Naive thymus-derived CD4-positive, alpha-beta T cell (primary cell): ENCODE results near the gene SMARCAL1. TPM values are rescaled to one million over a fixed set of nuclear protein-coding genes. Genes with fewer than 3 reads are reported as not detected.

ENCODE experiments used
- ATAC-seq: fragments of 150-1000 bp; cut with Tn5 transposase; 2 replicates; pipeline ENCODE4 v1.10.0; 2021; ENCODE audit warnings: mild to moderate bottlenecking, moderate library complexity
- CTCF ChIA-PET: fragments of 350-600 bp; sonication (Branson Sonifier 250); formaldehyde crosslinking; loops from one replicate; lab custom pipeline; 2021; ENCODE audit warnings: antibody characterized with exemption; lab: Charles Lee
- POLR2A ChIA-PET: fragments of 350-600 bp; sonication (Branson Sonifier 250); formaldehyde crosslinking; loops from one replicate; lab custom pipeline; 2021; ENCODE audit warnings: antibody characterized with exemption, inconsistent platforms; lab: Charles Lee
- DNase-seq, 9 donors: peaks; one replicate each; pipeline versions ENCODE4 v3.0.0 to v3.0.0-alpha.2; 2020 to 2022; ENCODE audit warnings: mixed read lengths in 1 of 9
- H3K27ac ChIP-seq: one replicate; pipeline ENCODE4 v1.7.0; 2013; ENCODE audit warnings: mild to moderate bottlenecking, low read depth, low read length, moderate library complexity
- H3K27me3 ChIP-seq, 2 donors: one replicate each; pipeline ENCODE4 v1.7.0; 2013; ENCODE audit warnings: low read length in 2 of 2, mild to moderate bottlenecking in 2 of 2, moderate library complexity in 2 of 2; ENCODE audit not compliant: control insufficient read depth in 2 of 2, insufficient read depth in 2 of 2
- H3K36me3 ChIP-seq, 3 experiments: 1 replicate in 2 of 3; 2 replicates in 1 of 3; pipeline ENCODE4 v1.7.0; 2013; ENCODE audit warnings: low read length in 3 of 3, mild to moderate bottlenecking in 3 of 3, moderate library complexity in 1 of 3; ENCODE audit not compliant: insufficient read depth in 3 of 3, control insufficient read depth in 2 of 3
- H3K4me1 ChIP-seq, 2 donors: one replicate each; pipeline ENCODE4 v1.7.0; 2013; ENCODE audit warnings: low read length in 2 of 2, mild to moderate bottlenecking in 2 of 2, moderate library complexity in 1 of 2; ENCODE audit not compliant: control insufficient read depth in 2 of 2, insufficient read depth in 2 of 2
- H3K4me3 ChIP-seq: 2 replicates; pipeline ENCODE4 v1.7.0; 2013; ENCODE audit warnings: mild to moderate bottlenecking, low read length
- H3K9me3 ChIP-seq, 3 experiments: 1 replicate in 2 of 3; 2 replicates in 1 of 3; pipeline ENCODE4 v1.7.0; 2013; ENCODE audit warnings: low read length in 3 of 3; ENCODE audit not compliant: control insufficient read depth in 2 of 3
- H3K27ac Mint-ChIP-seq, 9 donors: one replicate each; pipeline ENCODE4 v1.8.0; 2020 to 2022; ENCODE audit warnings: mixed read lengths in 9 of 9, mild to moderate bottlenecking in 8 of 9, moderate library complexity in 5 of 9, inconsistent platforms in 2 of 9
- H3K27me3 Mint-ChIP-seq, 5 donors: one replicate each; pipeline ENCODE4 v1.8.0; 2021 to 2022; ENCODE audit warnings: mixed read lengths in 5 of 5, mild to moderate bottlenecking in 1 of 5
- H3K36me3 Mint-ChIP-seq, 5 donors: one replicate each; pipeline ENCODE4 v1.8.0; 2020 to 2022; ENCODE audit warnings: mixed read lengths in 5 of 5, mild to moderate bottlenecking in 3 of 5, inconsistent platforms in 1 of 5
- H3K4me1 Mint-ChIP-seq, 7 donors: one replicate each; pipeline ENCODE4 v1.8.0; 2020 to 2022; ENCODE audit warnings: mixed read lengths in 7 of 7, mild to moderate bottlenecking in 3 of 7, inconsistent platforms in 1 of 7
- H3K4me3 Mint-ChIP-seq, 10 donors: one replicate each; pipeline ENCODE4 v1.8.0; 2020 to 2022; ENCODE audit warnings: mild to moderate bottlenecking in 10 of 10, mixed read lengths in 10 of 10, moderate library complexity in 6 of 10, inconsistent platforms in 2 of 10
- H3K9me3 Mint-ChIP-seq, 11 donors: one replicate each; pipeline ENCODE4 v1.8.0; 2020 to 2022; ENCODE audit warnings: mixed read lengths in 11 of 11, mild to moderate bottlenecking in 4 of 11, inconsistent platforms in 1 of 11, moderate library complexity in 1 of 11
- intact Hi-C, 2 donors: fragments of 100-400 bp; cut with micrococcal nuclease; formaldehyde crosslinking; loops; one replicate each; pipeline ENCODE4 v1.15.1; 2023
- polyA plus RNA-seq, 2 donors: library from polyadenylated mRNA; unstranded; fragments of 300-500 nt; fragmentation: Illumina TruSeq; gene quantifications; one replicate each; pipeline ENCODE4 v1.2.3, GENCODE V29; 2021
- total RNA-seq, 6 experiments: library from RNA in 5 of 6; stranded (reverse) in 5 of 6; gene quantifications; 1 replicate in 5 of 6; 2 replicates in 1 of 6; pipeline ENCODE4 v1.2.3 and lab custom pipeline; 2021 to 2026

The SMARCAL1 gene
- total and polyA plus RNA-seq, 7 experiments from 2014 or later = 16.2 to 31.2 (median 24.6) TPM

- H3K27ac ChIP-seq = no peak overlapping the region
- Mint-ChIP-seq H3K27me3 (no peaks in the 10 kb centered on the region), H3K9me3 (no peaks in the 10 kb centered on the region), H3K36me3 (peaks cover 3 to 28% (median 20%) of the 10 kb centered on the region in 5 donors), H3K4me1 (peaks cover 0 to 5% (median 0%) of the 10 kb centered on the region in 7 donors), H3K27ac (no peak overlapping the region), H3K4me3 (no peak overlapping the region)
- H3K27me3 ChIP-seq = no peaks in the 10 kb centered on the region
- POLR2A ChIA-PET = interaction anchor here (1.1 kb wide), 1 partner anchor 13 kb away, joined by 3 read pairs; the partner anchor contains the start of gene RPL37A
- peaks cover 0 to 15% (median 0%) of the 10 kb centered on the region in 3 experiments for H3K36me3 ChIP-seq
- ATAC-seq (peak; percentile 28), DNase-seq (no peak)
- H3K4me3 ChIP-seq = no peak overlapping the region
- intact Hi-C loops = no loop called here
- no peaks in the 10 kb centered on the region for H3K4me1 ChIP-seq
- H3K9me3 ChIP-seq = no peaks in the 10 kb centered on the region
- CTCF ChIA-PET = interaction anchor here (0.6 kb wide), 1 partner anchor 79 kb away, joined by 4 read pairs; no protein-coding TSS in a partner anchor
These were observed 73.0 kb downstream of the SMARCAL1 start for GRCh38 chr2:216485237-216485636.

GRCh38 chr2:216485745-216486144 is 73.5 kb downstream of the SMARCAL1 start:
- ATAC-seq (peak; percentile 65), DNase-seq (no peak)
- Mint-ChIP-seq H3K27ac (peak overlapping the region in 1 of 9 donors; percentile 80), H3K4me1 (peaks cover 0 to 6% (median 0%) of the 10 kb centered on the region in 7 donors), H3K4me3 (no peak overlapping the region), H3K36me3 (peaks cover 3 to 23% (median 15%) of the 10 kb centered on the region in 5 donors), H3K9me3 (no peaks in the 10 kb centered on the region), H3K27me3 (no peaks in the 10 kb centered on the region)
- POLR2A ChIA-PET = interaction anchor here (1.1 kb wide), 1 partner anchor 13 kb away, joined by 3 read pairs; the partner anchor contains the start of gene RPL37A
- Histone ChIP-seq H3K27me3 (no peaks in the 10 kb centered on the region), H3K36me3 (peaks cover 0 to 10% (median 0%) of the 10 kb centered on the region in 3 experiments), H3K27ac (no peak overlapping the region), H3K9me3 (no peaks in the 10 kb centered on the region), H3K4me3 (no peak overlapping the region), H3K4me1 (no peaks in the 10 kb centered on the region)
- intact Hi-C loops = no loop called here
- CTCF ChIA-PET = no interaction called here

DNA sequence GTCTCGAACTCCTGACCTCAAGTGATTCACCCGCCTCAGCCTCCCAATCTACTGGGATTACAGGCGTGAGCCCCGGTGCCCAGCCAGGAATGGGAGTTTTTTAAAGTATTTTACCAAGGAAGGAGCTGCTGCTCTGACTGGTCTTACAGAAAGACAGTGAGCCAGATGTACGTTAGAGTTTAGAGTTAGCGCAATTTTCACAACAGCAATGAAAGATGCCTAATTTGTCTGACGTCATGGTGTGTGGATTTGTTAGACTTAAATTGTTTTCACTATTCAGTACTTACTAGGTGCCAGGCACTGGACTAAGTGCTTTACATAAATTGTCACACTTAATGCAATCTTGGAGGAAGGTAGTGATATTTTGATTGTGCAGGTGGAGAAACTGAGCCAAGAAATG is 74.0 kb downstream of the SMARCAL1 start:
- DNase-seq = no peak
- Mint-ChIP-seq H3K36me3 (peaks cover 3 to 20% (median 12%) of the 10 kb centered on the region in 5 donors), H3K27me3 (no peaks in the 10 kb centered on the region), H3K27ac (no peak overlapping the region), H3K4me3 (no peak overlapping the region), H3K9me3 (no peaks in the 10 kb centered on the region), H3K4me1 (peaks cover 0 to 6% (median 0%) of the 10 kb centered on the region in 7 donors)
- CTCF ChIA-PET = no interaction called here
- H3K27me3 ChIP-seq = no peaks in the 10 kb centered on the region
- H3K36me3 ChIP-seq = peaks cover 0 to 8% (median 0%) of the 10 kb centered on the region in 3 experiments
- intact Hi-C loops = no loop called here
- H3K4me1 ChIP-seq = no peaks in the 10 kb centered on the region
- POLR2A ChIA-PET = no interaction called here
- ATAC-seq = no peak
- no peak overlapping the region for H3K4me3 ChIP-seq
- no peaks in the 10 kb centered on the region for H3K9me3 ChIP-seq
- no peak overlapping the region for H3K27ac ChIP-seq

GRCh38 chr2:216486708-216487107 is 74.4 kb downstream of the SMARCAL1 start:
- H3K9me3 Mint-ChIP-seq = no peaks in the 10 kb centered on the region
- intact Hi-C loops = no loop called here
- H3K4me3 Mint-ChIP-seq = no peak overlapping the region
- no peaks in the 10 kb centered on the region for H3K27me3 Mint-ChIP-seq
- H3K4me3 ChIP-seq = no peak overlapping the region
- H3K36me3 Mint-ChIP-seq = peaks cover 3 to 18% (median 12%) of the 10 kb centered on the region in 5 donors
- H3K27me3 ChIP-seq = no peaks in the 10 kb centered on the region
- no peaks in the 10 kb centered on the region for H3K9me3 ChIP-seq
- CTCF ChIA-PET = no interaction called here
- POLR2A ChIA-PET = interaction anchor here (1.1 kb wide), 1 partner anchor 13 kb away, joined by 3 read pairs; no protein-coding TSS in a partner anchor
- no peak overlapping the region for H3K27ac ChIP-seq
- no peaks in the 10 kb centered on the region for H3K4me1 ChIP-seq
- DNase-seq (no peak), ATAC-seq (peak; percentile 47)
- peaks cover 0 to 6% (median 0%) of the 10 kb centered on the region in 7 donors for H3K4me1 Mint-ChIP-seq
- no peak overlapping the region for H3K27ac Mint-ChIP-seq
- peaks cover 0 to 6% (median 0%) of the 10 kb centered on the region in 3 experiments for H3K36me3 ChIP-seq

DNA sequence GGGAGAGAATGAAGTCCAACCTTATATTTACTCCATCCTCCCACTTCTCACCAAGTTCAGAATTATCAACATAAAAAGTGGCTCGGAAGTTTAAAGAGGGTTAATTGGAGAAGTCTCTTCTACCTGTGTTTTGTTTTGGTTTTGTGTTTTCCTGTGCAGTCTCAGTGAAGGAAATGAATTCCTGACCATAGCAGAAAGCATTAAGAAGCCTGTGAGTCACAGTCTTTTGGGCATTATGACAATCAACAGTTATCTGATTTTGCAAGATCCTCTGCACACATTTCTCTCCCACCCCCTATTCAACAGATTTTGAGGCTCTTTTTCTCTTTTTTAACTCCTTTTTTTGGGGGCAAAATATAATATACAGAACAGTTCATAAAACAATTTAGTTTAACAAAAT is 77.8 kb downstream of the SMARCAL1 start:
- H3K9me3 Mint-ChIP-seq = no peaks in the 10 kb centered on the region
- Histone ChIP-seq H3K4me1 (no peaks in the 10 kb centered on the region), H3K36me3 (no peaks in the 10 kb centered on the region), H3K9me3 (no peaks in the 10 kb centered on the region), H3K4me3 (no peak overlapping the region), H3K27ac (no peak overlapping the region), H3K27me3 (no peaks in the 10 kb centered on the region)
- intact Hi-C loops = no loop called here
- H3K4me1 Mint-ChIP-seq = peaks cover 0 to 6% (median 0%) of the 10 kb centered on the region in 7 donors
- no peaks in the 10 kb centered on the region for H3K36me3 Mint-ChIP-seq
- H3K27me3 Mint-ChIP-seq = no peaks in the 10 kb centered on the region
- CTCF ChIA-PET = no interaction called here
- H3K27ac Mint-ChIP-seq = no peak overlapping the region
- DNase-seq = no peak
- no peak overlapping the region for H3K4me3 Mint-ChIP-seq
- POLR2A ChIA-PET = interaction anchor here (0.7 kb wide), 1 partner anchor 62 kb away, joined by 3 read pairs; no protein-coding TSS in a partner anchor
- no peak for ATAC-seq

- CTCF ChIA-PET = no interaction called here
These were observed 79.7 kb downstream of the SMARCAL1 start for GRCh38 chr2:216491793-216492596.

More at GRCh38 chr2:216491793-216492596, 79.7 kb downstream of the SMARCAL1 start:
- Mint-ChIP-seq H3K9me3 (no peaks in the 10 kb centered on the region), H3K27ac (no peak overlapping the region), H3K4me1 (peaks cover 0 to 19% (median 0%) of the 10 kb centered on the region in 7 donors), H3K36me3 (peaks cover 0 to 5% (median 0%) of the 10 kb centered on the region in 5 donors), H3K27me3 (no peaks in the 10 kb centered on the region), H3K4me3 (no peak overlapping the region)
- intact Hi-C loops = no loop called here
- Histone ChIP-seq H3K36me3 (no peaks in the 10 kb centered on the region), H3K27me3 (no peaks in the 10 kb centered on the region), H3K4me1 (no peaks in the 10 kb centered on the region), H3K9me3 (no peaks in the 10 kb centered on the region), H3K27ac (no peak overlapping the region), H3K4me3 (no peak overlapping the region)
- no peak for DNase-seq
- no peak for ATAC-seq
- POLR2A ChIA-PET = no interaction called here
